ENCODE results near the gene MYRIP.

- TF ChIP-seq CTCF (IDR thresholded peaks at IDR 0.05) (no peak), EP300 (IDR thresholded peaks at IDR 0.05) (no peak)
Observed at GRCh38 chr3:39801216-39801615, 8.2 kb upstream of the MYRIP start.

Measured in suprapubic skin (tissue), 3 donors.